Diencephalon (tissue), 1 donor: ENCODE data around the gene ENPP6. TPM values are rescaled to one million over a fixed set of nuclear protein-coding genes. Genes with fewer than 3 reads are reported as not detected.

Experiments
- total RNA-seq: library from RNA; depleted of rRNA; stranded (reverse); fragments of >200 nt; gene quantifications from one replicate; pipeline ENCODE4 v1.2.3, GENCODE V29; 2014

The ENPP6 gene
- 1.8 TPM for total RNA-seq

GRCh38 chr4:184217634-184218033, at the start of gene ENPP6:
Gene ENPP6 (minus strand): TSS chr4:184217873. CDS start chr4:184217819, 54 bp downstream.

